ENCODE results near the gene MRTFA. TPM values are rescaled to one million over a fixed set of nuclear protein-coding genes. Genes with fewer than 3 reads are reported as not detected.

MRTFA gene
- total RNA-seq, 1 donor: 34.0 TPM

- H3K27me3 ChIP-seq (ENCODE audit: insufficient read depth, low read length): peaks cover 7% of the 10 kb centered on the region
- no peak overlapping the region for H3K27ac ChIP-seq (ENCODE audit: low read depth, low read length)
- no peak overlapping the region for H2AFZ ChIP-seq (ENCODE audit: low read length)
- H3K36me3 ChIP-seq (ENCODE audit: insufficient read depth, low read length): no peaks in the 10 kb centered on the region
- TF ChIP-seq CTCF (IDR thresholded peaks at IDR 0.05; ENCODE audit: extremely low read depth, low read depth, low read length): no peak
- H3K4me3 ChIP-seq (ENCODE audit: insufficient read depth, low read length): no peak overlapping the region
- H4K20me1 ChIP-seq (ENCODE audit: insufficient read depth, low read length): no peaks in the 10 kb centered on the region
- no peaks in the 10 kb centered on the region for H3K79me2 ChIP-seq (ENCODE audit: insufficient read depth, low read length)
- peaks cover 23% of the 10 kb centered on the region for H3K4me1 ChIP-seq (ENCODE audit: insufficient read depth, low read length)
- DNase-seq (ENCODE audit: insufficient read length, low spot score, missing footprints): no peak
- no peaks in the 10 kb centered on the region for H3K9me3 ChIP-seq (ENCODE audit: low read depth, low read length)
- no peak overlapping the region for H3K4me2 ChIP-seq (ENCODE audit: insufficient read depth, low read length)
These were observed 44.3 kb upstream of the MRTFA start for GRCh38 chr22:40680819-40681183.

GRCh38 chr22:40679964-40680818, 43.7 kb upstream of the MRTFA start:
- peaks cover 7% of the 10 kb centered on the region for H3K27me3 ChIP-seq (ENCODE audit: insufficient read depth, low read length)
- H4K20me1 ChIP-seq (ENCODE audit: insufficient read depth, low read length): no peaks in the 10 kb centered on the region
- H3K4me3 ChIP-seq (ENCODE audit: insufficient read depth, low read length): peak overlapping the region; percentile 70
- DNase-seq (ENCODE audit: insufficient read length, low spot score, missing footprints): no peak
- H3K4me2 ChIP-seq (ENCODE audit: insufficient read depth, low read length): peak overlapping the region; percentile 90
- no peak overlapping the region for H3K27ac ChIP-seq (ENCODE audit: low read depth, low read length)
- H2AFZ ChIP-seq (ENCODE audit: low read length): peak overlapping the region; percentile 77
- H3K79me2 ChIP-seq (ENCODE audit: insufficient read depth, low read length): no peaks in the 10 kb centered on the region
- peak; percentile 20 for TF ChIP-seq CTCF (IDR thresholded peaks at IDR 0.05; ENCODE audit: extremely low read depth, low read depth, low read length)
- no peaks in the 10 kb centered on the region for H3K9me3 ChIP-seq (ENCODE audit: low read depth, low read length)
- H3K36me3 ChIP-seq (ENCODE audit: insufficient read depth, low read length): no peaks in the 10 kb centered on the region
- H3K4me1 ChIP-seq (ENCODE audit: insufficient read depth, low read length): peaks cover 23% of the 10 kb centered on the region

DNA sequence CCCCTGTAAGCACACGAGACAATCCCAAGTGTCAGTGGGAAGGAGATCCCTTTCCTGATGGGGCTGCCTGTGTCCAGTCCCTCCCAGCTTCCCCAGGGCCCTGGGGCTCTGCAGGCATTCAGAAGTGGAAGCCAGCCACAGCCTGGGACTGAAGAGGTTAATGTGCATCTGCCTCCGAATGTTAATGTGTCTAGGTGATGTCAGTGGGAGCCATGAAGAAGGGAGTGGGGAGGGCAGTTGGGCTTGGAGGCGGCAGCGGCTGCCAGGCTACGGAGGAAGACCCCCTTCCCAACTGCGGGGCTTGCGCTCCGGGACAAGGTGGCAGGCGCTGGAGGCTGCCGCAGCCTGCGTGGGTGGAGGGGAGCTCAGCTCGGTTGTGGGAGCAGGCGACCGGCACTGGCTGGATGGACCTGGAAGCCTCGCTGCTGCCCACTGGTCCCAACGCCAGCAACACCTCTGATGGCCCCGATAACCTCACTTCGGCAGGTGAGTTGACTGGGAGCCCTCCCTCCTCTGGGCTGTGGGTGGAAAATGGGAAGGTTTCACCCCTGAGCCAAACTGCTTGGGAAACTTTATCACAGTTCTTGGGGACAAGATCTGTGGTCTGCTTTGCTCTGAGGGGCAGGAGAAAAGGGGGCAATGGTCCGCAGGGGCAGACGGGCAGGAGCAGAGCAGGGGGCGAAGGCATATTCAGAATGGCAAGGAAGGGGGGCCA, 42.9 kb upstream of the MRTFA start, which contains the start of gene MCHR1:
Gene MCHR1 (plus strand): TSS at position 236 of the 715 bp plus-strand sequence. CDS start 169 bp downstream, at position 405.
- H3K4me3 ChIP-seq (ENCODE audit: insufficient read depth, low read length): peak within 1 kb of the TSS; percentile 70
- H3K4me2 ChIP-seq (ENCODE audit: insufficient read depth, low read length): peak within 1 kb of the TSS; percentile 90
- H3K4me1 ChIP-seq (ENCODE audit: insufficient read depth, low read length): peaks cover 23% of the 10 kb centered on the region
- H2AFZ ChIP-seq (ENCODE audit: low read length): peak within 1 kb of the TSS; percentile 77
- no peak for TF ChIP-seq CTCF (IDR thresholded peaks at IDR 0.05; ENCODE audit: extremely low read depth, low read depth, low read length)
- H3K36me3 ChIP-seq (ENCODE audit: insufficient read depth, low read length): no peaks in the 10 kb centered on the region
- no peaks in the 10 kb centered on the region for H3K79me2 ChIP-seq (ENCODE audit: insufficient read depth, low read length)
- no peaks in the 10 kb centered on the region for H3K9me3 ChIP-seq (ENCODE audit: low read depth, low read length)
- H3K27me3 ChIP-seq (ENCODE audit: insufficient read depth, low read length): peaks cover 7% of the 10 kb centered on the region
- no peak for DNase-seq (ENCODE audit: insufficient read length, low spot score, missing footprints)
- H3K27ac ChIP-seq (ENCODE audit: low read depth, low read length): peak within 1 kb of the TSS; percentile 15
- H4K20me1 ChIP-seq (ENCODE audit: insufficient read depth, low read length): no peaks in the 10 kb centered on the region

All from osteoblast (primary cell).